GM19324 (cell line): Measurements from ENCODE around the gene EXTL1.

Experiments used
- ATAC-seq: cut with Tn5 transposase; IDR thresholded peaks from one replicate; pipeline ENCODE4 v1.9.1; 2021; ENCODE audit warnings: mild to moderate bottlenecking, moderate library complexity; ENCODE audit not compliant: unreplicated experiment, low FRiP score

EXTL1 gene

DNA sequence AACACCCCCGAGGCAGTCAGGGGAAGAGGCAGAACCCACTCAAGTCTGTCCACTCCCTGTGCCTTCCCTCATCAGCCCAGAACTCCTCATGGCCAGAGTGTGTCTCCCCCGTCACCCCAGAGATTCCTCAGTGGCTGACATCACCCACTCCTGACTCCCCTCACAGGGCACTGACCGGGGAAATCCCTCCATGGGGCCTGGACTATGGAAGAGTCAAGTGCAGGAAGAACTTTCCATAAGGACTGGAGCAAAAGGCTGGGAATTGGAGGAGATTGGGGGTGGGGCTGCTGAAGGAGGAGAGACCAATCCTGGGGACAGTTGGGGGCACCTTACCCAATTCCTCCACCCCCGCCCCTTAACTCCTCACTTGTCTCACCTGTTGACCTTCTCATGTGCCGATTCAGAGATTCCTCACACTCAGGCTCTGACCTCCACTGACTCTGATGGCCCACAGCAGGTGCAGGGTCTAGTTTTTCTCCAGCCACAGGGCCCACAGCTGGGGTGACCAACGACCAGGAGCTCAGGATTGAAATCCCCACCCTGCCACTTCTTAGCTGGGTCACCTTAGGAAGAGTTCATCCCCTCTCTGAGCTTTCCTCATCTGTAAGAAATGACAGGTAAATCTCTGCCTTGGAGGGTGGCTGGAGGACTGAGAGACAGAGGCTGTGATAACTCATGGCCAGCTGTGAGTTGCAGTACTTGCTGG lies 481 bp upstream of the EXTL1 start:
- ATAC-seq: no peak

DNA sequence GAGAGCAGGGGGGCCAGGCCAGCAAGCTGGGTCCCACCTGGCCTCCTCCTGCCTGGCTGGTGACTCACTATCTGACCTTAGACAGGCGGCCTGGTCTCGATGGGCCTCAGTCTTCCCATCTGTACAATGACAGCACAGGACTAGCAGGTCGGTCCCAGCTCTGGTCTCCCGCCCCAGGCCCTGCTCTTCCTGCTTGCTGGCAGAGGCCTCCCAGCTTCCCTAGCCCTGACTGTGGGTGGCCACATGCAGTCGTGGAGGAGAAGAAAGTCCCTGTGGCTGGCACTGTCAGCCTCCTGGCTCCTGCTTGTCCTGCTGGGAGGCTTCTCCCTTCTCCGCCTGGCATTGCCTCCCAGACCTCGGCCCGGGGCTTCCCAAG lies 817 bp downstream of the EXTL1 start:
- no peak for ATAC-seq

DNA sequence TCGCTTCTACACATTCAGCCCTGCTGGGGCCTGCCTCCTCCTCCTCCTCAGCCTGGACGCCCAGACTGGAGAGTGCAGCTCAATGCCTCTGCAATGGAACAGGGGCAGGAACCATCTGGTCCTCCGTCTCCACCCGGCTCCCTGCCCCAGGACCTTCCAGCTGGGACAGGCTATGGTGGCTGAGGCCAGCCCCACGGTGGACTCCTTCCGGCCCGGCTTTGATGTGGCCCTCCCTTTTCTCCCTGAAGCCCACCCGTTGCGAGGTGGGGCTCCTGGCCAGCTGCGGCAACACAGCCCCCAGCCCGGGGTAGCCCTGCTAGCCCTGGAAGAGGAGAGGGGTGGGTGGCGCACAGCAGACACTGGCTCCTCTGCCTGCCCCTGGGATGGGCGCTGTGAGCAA lies 1.4 kb downstream of the EXTL1 start:
- ATAC-seq: no peak

- ATAC-seq: no peak
Observed at GRCh38 chr1:26023826-26024225, 2.3 kb downstream of the EXTL1 start.

DNA sequence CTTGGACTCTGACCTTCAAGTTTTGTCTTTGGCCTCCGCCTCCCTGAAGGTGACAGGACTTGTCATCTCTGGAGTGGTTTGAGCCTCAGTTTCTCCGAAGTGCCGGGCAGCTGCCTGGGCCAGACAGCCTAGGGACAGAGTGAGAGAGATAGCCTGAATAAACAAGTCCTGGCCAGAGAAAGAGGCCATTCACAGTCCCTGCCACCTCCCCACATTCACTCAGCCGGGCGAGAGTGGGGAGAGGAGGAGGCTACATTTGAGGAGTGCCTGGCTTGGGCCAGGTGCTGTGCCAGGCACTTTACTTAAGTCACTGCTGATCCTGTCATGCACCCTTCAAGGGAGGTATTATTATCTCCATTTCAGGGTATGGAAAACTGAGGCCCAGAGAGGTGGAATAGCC lies 3.5 kb downstream of the EXTL1 start:
- no peak for ATAC-seq

- no peak for ATAC-seq
Observed at GRCh38 chr1:26025517-26025916, 3.9 kb downstream of the EXTL1 start.

DNA sequence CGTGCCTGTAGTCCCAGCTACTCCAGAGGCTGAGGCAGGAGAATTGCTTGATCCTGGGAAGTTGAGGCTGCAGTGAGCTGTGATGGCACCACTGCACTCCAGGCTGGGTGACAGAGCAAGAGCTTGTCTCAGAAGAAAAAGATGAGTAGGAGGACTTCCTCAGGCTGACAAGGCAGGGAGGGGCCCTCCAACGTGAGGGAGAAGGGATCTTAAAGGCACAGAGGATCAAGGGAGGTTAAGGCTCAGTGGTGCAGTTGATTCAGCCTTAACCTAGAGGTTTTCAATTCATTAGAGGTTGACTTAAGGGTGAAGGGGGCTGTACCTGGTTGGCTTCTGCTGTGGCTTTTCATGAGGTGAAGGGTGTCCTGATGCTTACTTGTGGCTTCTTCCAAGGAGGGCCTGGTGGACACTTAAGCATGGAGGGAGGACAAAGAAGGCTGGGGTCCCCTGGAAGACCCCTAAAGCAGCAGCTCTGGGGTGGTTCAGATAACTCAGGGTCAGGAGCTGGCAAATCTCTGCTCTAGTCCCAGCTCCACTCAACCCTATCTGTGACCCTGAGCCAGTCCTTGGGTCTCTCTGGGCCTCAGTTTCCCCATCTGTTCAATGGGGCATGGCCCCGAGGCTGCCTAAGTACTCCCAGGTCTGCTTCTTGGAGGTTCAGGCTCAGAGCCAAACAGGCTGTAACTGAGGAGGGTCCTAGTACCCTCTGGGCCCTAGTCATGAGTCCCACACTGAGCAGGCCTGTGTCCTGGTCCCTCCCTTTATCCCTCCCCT lies 6.3 kb downstream of the EXTL1 start:
- no peak for ATAC-seq

GRCh38 chr1:26028490-26028980 lies 7.0 kb downstream of the EXTL1 start:
- ATAC-seq: no peak

- ATAC-seq: no peak
Observed at GRCh38 chr1:26029054-26029863, 7.7 kb downstream of the EXTL1 start.

GRCh38 chr1:26029864-26030481 lies 8.4 kb downstream of the EXTL1 start:
- no peak for ATAC-seq

DNA sequence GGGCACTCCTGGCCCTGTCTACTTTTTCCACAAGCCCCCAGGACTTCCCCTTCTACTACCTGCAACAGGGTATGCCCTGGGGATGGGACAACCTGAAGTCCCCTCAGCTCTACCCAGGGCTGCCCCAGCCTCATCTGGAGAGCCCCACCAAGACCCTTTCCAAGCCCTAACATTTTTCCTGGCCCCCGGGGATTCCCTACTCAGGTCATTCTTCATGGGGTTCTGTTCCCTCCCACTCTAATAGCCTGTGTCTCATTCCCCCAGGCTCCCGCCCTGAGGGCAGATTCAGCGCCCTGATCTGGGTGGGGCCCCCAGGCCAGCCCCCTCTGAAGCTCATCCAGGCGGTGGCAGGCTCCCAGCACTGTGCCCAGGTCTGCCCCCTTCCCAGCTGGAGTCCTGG lies 9.6 kb downstream of the EXTL1 start:
- ATAC-seq: no peak

DNA sequence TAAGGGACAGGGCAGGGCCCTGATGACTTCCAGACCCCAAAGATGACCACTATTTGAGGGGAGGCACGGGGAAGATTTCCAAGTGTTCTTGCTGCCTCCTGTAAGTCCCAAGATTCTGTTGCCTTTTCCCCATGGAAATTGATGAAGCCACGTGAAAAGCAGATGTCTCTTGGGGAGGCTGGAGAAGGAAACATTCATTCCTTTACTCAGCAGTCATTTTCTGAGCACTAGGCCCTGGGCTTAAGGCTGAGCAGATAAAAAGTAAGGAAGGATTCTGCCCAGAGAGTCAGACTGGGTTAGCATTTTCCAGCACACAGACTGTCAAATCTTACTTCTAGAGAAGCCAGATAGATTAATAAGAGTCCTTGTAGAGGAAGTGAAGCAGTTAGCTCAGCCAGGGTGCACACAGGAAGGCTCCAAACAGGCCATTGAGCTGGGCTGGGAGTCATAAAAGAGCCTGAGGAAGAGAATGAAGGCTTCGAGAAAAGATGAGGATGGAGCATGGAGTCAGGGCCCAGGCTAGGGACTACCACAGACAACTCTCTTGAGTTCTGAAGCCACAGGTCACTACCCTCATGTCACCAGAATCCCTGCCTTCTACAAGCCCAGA lies 10.1 kb downstream of the EXTL1 start:
- no peak for ATAC-seq

GRCh38 chr1:26032656-26033357 lies 11.2 kb downstream of the EXTL1 start:
- ATAC-seq: no peak

DNA sequence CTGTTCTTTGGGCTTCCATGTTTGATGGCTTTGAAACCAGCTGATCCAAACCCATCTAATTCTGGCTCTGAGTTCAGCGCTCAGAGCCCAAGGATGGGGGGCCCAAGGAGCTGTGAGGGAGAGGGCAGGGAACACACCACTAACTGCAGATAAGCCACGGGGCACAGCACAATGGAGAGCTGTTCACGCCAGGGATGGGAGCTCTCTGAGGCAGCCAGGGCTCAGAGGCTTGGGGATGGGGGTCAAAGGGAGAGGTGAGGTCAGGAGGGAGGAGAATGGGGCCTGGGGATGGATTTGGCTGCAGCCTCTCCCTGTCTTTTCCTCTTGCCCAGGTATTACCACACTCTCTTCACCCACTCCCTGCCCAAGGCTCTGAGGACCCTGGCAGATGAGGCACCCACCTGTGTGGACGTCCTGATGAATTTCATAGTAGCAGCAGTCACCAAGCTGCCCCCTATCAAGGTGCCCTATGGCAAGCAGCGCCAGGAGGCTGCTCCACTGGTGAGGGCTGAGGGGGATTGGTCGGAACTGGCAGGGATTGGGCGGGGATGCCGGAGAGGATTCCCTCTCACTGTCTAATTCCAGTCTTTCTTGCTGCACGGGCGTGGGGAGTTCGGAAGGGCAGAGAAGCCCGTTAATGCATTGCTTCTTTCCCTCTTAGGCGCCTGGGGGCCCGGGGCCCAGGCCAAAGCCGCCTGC lies 13.1 kb downstream of the EXTL1 start:
- ATAC-seq: no peak

DNA sequence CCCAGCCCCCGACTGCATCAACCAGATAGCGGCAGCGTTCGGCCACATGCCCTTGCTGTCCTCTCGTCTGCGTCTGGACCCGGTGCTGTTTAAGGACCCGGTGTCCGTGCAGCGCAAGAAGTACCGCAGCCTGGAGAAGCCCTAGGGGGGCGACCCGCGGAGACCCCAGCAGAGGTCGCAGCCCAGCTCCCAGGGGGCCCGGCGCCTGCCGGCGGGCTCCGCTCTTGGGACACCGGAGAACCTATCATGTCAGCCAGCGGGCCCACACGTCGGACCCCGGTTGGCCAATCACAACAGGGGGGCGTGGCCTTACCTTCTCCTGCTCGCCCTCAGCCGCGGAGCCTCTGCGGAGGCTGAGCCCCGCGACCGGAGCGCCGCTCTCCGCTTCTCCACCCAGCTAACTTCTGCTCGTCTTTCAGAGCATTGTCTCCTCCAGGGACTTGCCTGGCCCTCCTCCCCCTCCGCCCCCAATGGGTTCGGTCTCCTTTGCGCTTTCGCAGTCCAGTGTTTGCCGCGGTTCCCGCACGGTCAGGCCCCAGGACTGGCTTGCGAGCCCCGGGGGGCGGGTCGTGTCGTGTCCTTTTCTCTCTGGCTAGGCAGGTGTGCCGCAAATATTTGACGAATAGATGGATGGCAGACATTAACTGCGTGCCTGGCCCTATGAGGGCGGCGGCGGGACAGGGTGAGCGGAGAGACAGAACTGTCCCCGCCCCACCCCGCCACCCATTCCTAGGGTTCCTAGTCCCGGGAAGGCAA lies 13.8 kb downstream of the EXTL1 start:
- peak; percentile 80 for ATAC-seq

GRCh38 chr1:26035959-26036755 lies 14.6 kb downstream of the EXTL1 start:
- peak; percentile 76 for ATAC-seq

GRCh38 chr1:26036756-26037281 lies 15.2 kb downstream of the EXTL1 start:
- ATAC-seq: no peak
